ENCODE measurements around the gene FCMR.

FCMR gene

DNA sequence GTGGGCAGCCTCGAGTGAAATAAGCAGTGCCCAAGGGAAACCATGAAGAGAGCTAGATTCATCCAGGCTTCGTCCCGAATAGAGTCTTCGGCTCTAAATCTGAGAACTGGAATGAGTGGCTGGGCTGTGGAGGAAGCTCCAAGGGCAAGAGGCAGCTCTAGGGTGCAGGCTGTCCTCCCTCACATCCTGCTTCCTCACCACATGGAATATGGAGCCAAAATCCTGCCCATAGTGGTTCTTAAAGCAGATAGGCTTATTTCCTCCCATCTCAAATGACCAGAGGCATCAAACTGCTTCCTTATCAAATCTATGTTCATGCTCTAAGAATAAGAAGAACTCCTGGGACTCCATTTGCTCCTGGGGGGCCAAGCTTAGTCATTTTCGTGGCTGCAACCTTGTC is 22.0 kb downstream of the FCMR start:
- DNase-seq: no peak

DNA sequence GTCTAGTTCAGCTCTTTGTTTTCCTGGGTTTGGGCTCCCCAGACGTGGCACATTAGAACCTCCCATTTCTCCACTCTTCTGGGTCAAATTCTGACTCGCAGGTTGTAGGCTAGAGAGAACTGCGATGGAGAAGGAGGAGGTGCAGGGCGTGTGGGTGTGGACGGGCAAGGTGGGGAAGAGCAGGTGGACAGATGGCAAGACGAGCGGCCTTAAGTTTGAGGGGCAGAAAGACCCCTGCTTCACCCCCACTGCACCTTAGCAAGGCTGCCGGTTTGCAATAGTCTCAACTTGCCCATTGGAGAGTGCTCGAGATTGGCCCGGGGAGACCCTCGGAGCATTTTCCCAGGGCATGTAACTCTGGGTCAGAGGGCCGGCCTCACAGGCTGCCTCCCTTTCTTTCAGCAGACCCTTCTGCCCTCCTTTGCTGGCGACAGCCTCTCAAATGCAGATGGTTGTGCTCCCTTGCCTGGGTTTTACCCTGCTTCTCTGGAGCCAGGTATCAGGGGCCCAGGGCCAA is 22.8 kb downstream of the FCMR start:
- no peak for DNase-seq

DNA sequence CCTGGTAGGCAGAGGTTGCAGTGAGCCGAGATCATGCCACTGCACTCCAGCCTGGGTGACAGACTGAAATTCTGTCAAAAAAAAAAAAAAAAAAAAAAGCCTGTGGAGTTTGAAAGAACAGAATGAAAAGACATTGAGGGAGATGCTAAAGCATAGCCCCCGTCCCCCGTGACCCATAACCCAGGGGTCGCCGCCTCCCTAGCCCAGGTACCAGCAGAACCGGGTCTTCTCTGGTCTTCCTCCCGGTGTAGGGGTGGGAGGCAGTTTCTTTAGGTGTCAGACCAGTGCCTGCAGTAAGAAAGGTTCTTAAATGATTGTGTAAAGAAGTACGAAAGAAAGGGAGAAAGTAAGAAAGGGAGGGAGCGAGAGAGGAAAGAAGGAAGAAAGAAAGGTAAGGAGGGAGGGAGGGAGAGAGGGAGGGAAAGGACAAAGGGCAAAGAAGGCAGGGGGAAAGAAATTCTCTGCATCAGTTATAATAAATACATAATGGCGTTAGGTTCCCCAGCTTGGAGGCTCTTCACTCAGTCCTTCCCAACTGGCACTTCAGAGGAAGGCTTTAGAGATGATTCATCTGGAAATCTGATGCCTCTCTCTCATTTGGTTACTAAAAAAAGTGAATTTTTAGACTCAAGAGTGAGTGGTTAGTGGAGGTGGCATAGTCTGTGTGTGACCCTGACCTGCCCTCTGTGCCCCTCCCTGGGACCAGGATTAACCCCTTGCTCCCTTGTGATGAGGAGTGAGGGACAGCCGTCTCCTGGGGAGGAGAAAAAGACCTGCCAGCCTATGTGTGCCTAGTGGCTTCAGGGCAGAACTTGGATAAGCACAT is 23.4 kb downstream of the FCMR start:
- DNase-seq: no peak

DNA sequence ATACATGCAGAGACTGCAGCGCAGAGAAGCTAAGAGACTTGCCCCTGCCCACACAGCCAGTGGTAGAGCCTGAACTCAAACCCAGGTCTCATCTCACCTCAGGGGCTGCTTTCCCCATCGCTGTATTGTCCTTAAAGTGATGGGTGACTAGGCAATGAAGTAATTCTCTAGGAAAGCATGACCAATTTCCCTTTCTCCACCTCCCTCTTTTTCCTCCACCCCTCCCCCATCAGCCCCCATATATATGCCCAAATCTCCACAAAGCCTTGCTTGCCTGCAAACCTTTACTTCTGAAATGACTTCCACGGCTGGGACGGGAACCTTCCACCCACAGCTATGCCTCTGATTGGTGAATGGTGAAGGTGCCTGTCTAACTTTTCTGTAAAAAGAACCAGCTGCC is 24.6 kb downstream of the FCMR start, which contains the start of gene IL24:
IL24 (plus strand) TSS at position 269 of the 400 bp plus-strand sequence. CDS start 390 bp downstream, outside the sequence.
- DNase-seq: no peak

DNA sequence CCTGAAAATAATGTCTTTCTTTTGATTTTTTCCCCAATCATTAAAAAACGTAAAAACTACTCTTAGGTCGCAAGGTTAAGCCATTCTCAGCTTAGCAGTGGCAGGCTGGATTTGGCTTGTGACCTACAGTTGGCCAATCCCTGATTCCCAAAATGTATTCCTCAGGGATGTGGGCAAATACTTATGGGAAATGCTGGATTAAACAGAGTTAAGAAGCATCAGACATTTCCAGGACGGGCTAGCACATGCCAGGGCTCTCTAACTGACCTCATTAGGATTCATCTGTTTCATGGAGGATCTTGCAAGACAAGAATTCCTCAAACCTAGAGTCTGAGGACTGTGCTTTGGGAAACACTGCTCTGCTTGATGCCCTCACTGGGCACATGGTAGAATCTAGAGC is 25.5 kb downstream of the FCMR start:
- no peak for DNase-seq

DNA sequence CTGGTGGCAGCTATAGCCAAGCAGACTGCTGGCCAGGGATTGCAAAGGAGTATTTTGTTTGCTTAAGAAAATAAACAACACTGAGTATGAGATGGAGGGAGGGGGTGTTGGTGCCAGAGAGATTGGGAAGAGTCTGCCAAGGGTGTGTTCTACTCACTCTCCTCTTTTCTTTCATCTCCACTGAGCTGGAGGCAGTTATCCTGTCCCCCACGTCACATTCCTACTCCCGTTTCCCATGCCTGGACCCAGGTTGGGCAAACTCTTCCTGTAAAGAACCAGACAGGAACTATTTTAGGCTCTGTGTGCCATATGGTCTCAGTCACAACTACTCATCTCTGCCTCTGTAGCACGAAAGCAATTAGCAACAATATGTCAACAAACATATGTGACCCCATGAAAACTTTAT is 25.9 kb downstream of the FCMR start:
- no peak for DNase-seq

DNA sequence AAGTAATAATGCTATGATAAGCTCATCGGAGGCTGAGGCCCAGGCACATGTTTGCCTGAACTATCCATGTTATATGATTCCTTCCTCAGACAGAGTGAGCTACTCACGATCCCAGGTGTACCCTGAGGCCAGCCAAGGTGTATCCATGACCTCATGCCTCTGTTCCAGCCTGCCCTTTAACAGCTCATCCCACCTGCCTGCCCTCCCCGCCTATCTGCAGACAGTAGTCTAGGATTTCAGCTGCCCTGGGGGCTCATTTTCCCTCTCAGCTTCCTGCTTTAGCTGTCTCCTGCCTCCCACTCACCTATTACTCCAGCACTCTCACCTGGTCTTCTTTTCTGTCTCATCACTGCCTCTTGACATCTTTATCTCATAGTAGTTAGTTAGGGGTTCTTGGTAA is 26.4 kb downstream of the FCMR start:
- no peak for DNase-seq

DNA sequence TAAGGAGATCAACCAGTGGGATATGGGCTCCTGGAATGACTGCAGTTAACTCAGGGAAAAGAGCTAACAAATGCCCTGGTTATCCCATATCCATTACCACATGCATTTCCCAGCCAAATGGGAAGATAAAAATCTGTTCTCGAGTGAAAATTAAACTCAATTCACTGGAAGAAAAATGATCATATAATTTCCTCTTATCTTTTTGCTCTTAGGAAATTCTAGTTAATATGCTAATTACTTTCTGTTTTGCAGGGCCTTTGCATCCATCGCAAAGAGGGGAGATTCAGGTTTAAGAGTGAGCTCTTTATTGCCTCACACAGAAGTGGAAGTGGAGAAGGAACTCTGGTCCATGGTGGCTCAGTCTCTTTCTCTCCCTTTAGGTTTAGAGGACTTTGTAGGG is 28.4 kb downstream of the FCMR start:
- no peak for DNase-seq

DNA sequence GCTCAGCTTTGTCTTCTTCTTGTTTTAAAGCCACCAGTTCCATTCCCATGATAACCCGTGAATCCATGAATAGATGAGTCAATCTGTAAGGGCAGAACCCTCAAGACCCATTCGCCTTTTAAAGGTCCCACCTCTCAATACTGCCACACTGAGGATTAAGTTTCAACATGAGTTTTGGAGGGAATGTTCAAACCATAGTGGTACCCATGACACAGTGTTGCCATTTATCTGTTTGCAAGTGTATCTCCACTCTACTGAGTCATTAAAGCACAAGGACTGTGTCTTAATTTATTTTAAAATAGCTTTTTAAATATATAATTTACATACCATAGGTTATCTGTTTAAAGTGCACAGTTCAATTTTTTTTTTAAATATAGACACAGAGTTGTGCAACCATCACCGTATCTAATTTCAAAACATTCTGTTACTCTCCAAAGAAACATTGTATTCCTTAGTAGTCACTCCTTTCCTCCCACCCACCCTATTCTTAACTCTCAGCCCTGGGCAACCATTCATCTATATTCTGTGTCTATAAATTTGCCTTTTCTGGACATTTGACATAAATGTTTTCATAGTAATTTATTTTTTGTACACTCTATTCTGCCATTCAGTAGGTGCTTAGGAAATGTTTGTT is 29.3 kb downstream of the FCMR start:
- DNase-seq: no peak

DNA sequence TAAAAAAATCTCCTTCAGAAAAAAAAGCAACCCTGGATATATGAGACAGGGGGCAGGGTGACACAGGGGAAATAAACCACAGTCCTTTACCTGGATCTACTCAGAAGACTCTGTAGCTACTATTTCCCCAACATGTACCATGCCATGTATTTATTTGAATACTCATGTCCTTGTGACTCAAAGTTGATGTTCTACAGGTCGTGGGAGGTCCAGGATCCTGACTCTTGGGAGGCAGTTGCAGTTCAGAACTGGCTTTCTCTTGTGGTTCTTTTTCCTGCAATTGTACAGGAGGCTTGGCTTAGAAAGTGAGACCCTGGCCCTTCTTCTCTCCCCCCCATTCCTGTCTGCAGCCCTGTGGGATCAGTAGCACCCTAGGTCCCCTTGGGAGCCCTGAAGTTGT is 30.3 kb downstream of the FCMR start:
- no peak for DNase-seq

DNA sequence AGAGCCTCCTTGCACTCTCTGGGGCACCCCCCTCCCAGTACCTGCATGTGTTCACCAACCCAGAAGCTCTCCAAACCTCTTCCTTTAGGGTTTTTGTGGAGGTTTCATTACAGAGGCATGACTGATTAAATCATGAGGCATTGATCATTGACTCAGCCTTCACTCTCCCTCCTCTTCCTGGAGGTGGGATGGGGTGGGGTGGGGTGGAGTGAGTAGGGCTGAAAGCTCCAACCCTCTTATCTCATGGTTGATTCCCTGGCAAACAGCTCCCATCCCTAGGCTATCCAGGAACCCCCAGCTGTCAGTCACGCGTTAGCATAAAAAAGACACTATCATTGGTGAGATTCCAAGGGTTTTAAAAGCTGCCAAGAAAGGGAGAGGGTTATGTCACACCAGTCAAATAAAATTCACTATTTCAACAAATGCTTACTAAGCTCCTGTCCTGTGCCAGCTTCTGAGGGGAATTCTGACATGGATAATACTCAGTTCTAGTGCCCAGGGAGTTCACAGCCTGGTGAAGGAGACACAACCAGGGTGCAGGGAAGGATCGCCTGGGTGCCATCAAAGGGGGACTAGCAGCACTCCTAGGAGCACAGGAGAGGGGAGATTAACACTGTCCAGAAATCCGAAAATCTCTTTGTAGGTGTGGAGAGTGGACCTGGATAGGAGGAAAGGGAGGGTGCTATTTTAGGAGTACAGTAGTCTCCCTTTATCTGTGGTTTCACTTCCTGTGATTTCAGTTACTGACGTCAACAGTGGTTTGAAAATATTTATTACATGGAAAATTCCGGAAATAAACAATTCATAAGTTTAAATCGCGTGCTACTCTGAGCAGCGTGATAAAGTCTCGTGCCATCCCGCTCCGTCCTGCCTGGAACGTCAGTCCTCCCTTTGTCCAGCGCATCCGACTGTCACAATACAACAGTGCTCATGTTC is 31.3 kb downstream of the FCMR start:
- DNase-seq: no peak

DNA sequence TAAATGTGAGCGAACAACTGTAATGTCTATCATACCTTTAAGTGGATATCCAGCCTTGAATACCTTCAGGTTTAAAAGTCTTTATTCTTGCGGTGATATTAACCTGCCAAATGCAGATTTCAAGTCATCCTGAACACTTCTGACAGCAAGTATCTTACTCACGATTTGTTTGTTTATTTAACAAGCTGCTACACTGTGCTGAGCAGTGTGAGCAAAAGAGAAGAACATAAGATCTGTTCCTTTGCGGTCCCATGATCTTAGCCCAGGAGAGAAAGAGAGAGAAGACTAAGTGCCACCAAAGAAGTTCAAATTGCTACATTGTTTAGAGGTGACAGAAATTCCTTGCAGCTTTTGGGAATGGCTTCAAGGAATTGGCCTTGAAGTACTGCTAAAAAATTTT is 34.0 kb downstream of the FCMR start:
- no peak for DNase-seq

DNA sequence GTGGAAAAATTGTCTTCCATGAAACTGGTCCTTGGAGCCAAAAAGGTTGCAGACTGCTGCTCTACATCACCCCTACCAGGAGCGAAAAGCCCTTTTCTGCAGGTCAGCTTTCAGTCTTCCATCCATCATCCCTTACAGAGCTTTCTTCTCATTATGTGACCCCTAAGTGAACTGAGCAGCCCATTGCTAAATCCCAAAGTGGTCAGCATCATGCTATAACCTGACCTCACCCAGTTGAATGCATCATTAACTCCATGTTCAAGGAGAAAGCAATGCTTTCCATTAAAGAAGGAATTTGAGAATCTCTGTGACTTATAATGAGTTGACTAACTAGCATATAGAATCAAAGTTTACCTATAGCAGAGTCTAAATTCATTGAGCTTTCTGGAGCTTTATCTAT is 34.9 kb downstream of the FCMR start:
- no peak for DNase-seq

DNA sequence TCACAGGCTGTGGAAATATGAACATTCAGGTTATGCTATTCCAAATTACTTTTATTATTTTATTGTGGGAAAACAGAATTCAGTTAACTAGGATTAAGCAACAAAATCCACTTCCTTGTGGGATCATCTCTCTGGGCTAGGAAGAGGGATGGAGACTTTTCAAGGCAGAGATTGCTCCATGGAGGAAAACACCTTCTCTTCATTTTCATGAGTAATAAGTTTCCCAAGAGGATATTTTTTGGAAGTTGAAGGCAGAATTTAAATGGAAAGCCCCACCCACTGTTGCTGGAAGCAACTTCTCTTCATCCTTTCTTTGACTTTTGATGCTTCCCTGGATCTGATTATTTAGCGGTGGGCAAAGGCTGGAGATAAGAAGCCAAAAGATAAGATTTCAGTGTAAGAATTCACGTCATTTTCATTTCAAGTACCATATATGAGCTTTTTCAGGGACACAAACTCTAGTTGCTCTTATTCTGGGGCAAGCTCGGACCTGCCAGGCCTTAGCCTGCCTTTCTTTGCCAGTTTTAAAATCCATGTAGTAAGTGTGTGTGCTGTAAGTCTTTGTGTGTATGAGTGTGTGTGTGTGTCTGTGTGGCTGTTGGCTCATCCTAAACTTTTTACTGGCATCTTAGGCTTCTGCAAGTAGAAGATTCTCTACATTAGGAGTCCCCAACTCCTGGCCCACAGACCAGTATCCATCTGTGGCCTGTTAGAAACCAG is 36.2 kb downstream of the FCMR start:
- DNase-seq: no peak

DNA sequence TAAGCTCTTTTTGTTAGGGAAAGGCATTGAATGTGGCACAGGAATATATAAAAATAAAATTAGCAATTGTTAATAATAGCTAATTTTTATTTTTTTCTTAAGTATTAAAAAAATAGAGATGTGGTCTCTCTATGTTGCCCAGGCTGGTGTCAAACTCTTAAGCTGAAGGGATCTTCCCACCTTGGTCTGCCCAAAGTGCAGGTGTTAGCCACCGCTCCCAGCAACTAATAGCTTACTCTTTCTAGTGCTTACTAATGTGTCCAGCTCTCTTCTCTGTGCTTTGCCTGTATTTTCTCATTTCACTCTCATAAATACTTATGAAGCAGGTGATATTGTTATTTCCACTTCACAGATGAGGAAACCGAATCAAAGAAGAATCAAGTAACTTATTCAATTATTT is 37.9 kb downstream of the FCMR start:
- DNase-seq: no peak

DNA sequence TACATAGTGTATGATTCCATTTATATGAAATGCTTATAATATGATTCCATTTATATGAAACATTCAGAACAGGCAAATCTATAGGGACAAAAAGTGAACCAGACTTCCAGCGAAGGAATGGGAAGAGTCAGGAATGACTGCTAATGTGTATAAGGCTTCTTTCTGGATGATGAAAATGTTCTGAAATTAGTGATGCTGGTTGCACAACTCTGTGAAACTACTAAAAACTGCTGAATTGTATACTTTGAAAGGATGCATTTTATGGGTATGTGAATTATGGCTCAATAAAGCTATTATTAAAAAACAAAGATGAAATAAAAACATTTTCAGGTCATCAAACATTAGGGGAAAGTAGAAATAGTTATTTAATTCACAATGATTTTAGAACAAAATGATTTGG is 38.6 kb downstream of the FCMR start:
- DNase-seq: no peak

DNA sequence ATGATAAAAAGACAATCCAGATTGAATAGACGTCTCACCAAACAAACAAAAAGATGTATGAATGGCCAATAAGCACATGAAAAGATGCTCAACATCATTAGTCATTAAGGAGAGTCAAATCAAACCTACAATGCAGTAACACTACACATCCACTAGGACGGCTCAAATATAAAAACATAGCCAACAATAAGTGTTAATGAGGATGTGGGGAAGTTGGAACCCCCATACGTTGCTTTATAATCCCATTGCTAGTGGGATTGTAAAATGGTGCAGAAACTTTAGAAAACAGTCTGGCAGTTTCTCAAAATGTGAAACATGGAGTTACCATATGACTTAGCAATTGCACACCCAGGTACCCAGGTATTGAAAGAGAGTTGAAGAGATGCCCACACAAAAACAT is 39.2 kb downstream of the FCMR start:
- no peak for DNase-seq

DNA sequence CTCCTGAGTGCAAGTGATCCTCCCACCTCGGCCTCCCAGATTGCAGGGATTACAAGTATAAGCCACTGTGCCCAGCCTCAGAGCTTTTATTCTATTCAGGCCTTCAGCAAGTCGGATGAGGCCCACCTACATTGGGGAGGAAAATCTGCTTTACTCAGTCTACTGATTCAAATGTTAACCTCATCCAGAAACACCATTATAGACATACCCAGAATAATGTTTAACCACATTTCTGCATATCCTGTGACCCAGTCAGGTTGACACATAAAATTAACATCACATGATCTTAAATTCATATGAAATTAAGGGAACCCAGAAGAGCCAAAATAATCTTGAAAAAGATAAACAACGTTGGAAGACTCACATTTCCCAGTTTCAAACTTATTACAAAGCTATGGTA is 41.4 kb downstream of the FCMR start:
- no peak for DNase-seq

DNA sequence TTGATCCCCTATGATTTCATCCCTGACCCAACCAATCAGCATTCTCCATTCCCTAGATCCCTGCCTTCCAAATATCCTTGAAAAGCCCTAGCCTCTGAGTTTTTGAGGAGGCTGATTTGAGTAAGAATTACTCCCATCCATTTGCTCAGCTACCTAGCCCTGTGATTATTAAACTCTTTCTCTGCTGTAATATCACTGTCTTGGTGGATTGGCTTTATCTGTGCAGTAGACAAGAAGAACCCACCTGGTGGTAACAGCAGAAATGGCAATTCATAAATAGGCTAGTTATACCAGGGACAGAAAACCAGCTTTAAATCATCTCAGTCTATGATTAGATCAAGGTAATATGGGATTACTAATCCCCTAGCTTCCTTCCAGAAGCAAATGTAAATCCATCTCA is 43.3 kb downstream of the FCMR start:
- no peak for DNase-seq

DNA sequence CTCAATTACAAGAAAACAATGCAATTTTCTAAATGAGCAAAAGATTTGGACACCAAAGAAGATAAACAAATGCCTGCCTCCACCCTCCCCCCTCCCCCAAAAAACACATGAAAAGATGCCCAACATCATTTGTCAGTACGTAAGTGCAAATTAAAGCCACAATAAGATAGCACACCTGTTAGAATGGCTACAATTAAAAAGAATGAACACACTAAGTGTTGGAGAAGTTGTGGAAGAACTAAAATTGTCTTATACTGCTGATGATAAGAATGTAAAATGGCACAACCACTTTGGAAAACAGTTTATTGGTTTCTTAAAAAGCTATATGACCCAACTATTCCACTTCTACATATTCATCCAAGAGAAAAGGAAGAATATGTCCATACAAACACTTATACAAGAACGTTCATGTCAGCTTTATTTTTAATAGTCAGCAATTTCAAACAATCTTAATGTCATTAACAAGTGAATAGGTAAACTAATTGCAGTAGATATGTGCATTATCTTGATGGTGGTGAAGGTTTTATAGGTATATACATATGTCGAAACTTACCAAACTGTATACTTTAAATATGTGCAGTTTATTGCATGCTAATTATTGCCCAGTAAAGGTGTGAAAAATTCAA is 45.9 kb downstream of the FCMR start:
- DNase-seq: no peak

DNA sequence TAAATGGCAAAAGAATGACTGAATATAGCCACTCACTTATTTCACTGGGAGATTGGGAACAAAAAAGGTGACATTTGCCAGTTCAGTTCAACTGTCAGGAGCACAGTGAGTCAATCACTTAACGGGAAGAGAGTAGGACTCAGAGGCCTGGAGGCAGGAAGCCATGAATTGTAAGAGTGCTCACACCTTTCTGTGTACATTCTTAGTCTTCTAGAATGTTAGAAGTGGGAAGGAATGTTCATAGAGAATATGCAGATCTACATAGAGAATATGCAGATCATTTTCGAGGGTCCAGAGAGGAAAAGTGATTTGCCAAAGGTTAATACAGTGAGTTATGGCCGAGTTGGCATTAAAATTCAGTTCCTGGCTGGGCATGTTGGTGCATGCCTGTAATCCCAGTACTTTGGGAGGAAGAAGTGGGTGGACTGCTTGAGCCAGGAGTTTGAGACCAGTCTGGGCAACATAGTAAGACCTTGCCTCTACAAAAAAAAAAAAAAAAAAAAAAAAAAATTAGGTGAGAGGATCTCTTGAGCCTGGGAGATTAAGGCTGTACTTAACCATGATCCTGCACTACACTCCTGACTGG is 48.0 kb downstream of the FCMR start:
- DNase-seq: no peak

DNA sequence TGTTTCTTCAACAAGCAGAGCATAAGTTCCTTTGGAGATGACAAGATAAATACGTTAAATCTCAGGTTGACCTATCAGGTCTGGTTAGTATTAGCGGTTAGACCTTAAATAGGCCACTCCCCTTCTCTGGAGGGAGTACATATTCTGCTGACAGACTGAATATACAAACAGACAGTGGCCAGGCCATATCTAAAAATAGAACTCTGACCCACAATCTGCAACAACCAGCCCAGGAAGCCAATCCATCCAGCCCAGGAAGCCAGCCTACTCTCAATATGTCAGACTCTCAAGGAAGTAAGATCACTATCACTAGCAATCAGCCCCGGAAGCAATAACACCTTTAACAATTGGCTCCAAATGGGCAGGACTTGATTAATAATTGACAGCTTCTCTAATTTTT is 49.6 kb downstream of the FCMR start:
- DNase-seq: no peak
